GM12878 (cell line): ENCODE measurements around the gene TGFB1. TPM values are rescaled to one million over a fixed set of nuclear protein-coding genes. Genes with fewer than 3 reads are reported as not detected.

Experiments used
- ATAC-seq: fragments of 200-7000 bp; cut with Tn5 transposase; 3 replicates; pipeline ENCODE4 v1.9.1; 2020; ENCODE audit warnings: mild to moderate bottlenecking, moderate library complexity
- BruUV-seq: library from RNA; stranded (reverse); fragments of 400-500 nt; replicated peaks from 2 replicates; lab custom pipeline; 2021; lab: Mats Ljungman, UMichigan
- CTCF ChIA-PET: fragments of 300-600 bp; sonication (Branson Sonifier 250); formaldehyde crosslinking; extraction: SDS; loops from one replicate; lab custom pipeline; 2021; ENCODE audit warnings: inconsistent platforms; lab: Yijun Ruan, JAX
- POLR2A ChIA-PET: fragments of 350-600 bp; formaldehyde crosslinking; extraction: SDS; loops from one replicate; lab custom pipeline; 2021; ENCODE audit warnings: inconsistent platforms; lab: Charles Lee
- RAD21 ChIA-PET: fragments of 300-600 bp; sonication (Branson Sonifier 250); formaldehyde crosslinking; loops from one replicate; lab custom pipeline; 2023; ENCODE audit warnings: antibody characterized with exemption; ENCODE audit not compliant: unreplicated experiment; lab: Charles Lee
- SMC1A ChIA-PET: fragments of 300-600 bp; sonication (Branson Sonifier 250); formaldehyde crosslinking; loops from one replicate; lab custom pipeline; 2023; ENCODE audit not compliant: unreplicated experiment, uncharacterized antibody; lab: Charles Lee
- DNase-seq: peaks from one replicate; pipeline ENCODE4 v3.0.0-alpha.2; 2011; ENCODE audit warnings: low read depth, low spot score
- FAIRE-seq: peaks from 3 replicates; lab custom pipeline; 2011; peaks lifted over from hg19 to GRCh38; lab: Jason Lieb, UNC
- H2AFZ ChIP-seq: 2 replicates; pipeline ENCODE4 v1.6.0; 2011; ENCODE audit warnings: low read depth, low read length, control low read depth; ENCODE audit not compliant: control insufficient read depth
- H3K27ac ChIP-seq: 2 replicates; pipeline ENCODE4 v1.5.1; 2011; ENCODE audit warnings: control low read depth; ENCODE audit not compliant: control insufficient read depth, insufficient read depth
- H3K27me3 ChIP-seq, 2 experiments: replicated peaks in 1 of 2; 2 replicates each; pipeline versions ENCODE4 v1.6.0 to v1.6.1; 2011; ENCODE audit warnings: low read length in 1 of 2; ENCODE audit not compliant: control insufficient read depth in 2 of 2, insufficient read depth in 2 of 2
- H3K36me3 ChIP-seq, 2 experiments: 2 replicates each; pipeline ENCODE4 v1.5.1; 2011; ENCODE audit warnings: low read length in 1 of 2; ENCODE audit not compliant: control insufficient read depth in 2 of 2, insufficient read depth in 2 of 2
- H3K4me1 ChIP-seq: 2 replicates; pipeline ENCODE4 v1.6.1; 2011; ENCODE audit warnings: mild to moderate bottlenecking, low read length, moderate library complexity, mixed read lengths; ENCODE audit not compliant: control insufficient read depth, insufficient read depth
- H3K4me2 ChIP-seq: 2 replicates; pipeline ENCODE4 v1.6.0; 2011; ENCODE audit warnings: control low read depth; ENCODE audit not compliant: control insufficient read depth, insufficient read depth
- H3K4me3 ChIP-seq: fragments of 200-600 bp; sonication (generic); 2 replicates; pipeline ENCODE4 v1.5.1; 2016
- H3K79me2 ChIP-seq: 2 replicates; pipeline ENCODE4 v1.6.0; 2011; ENCODE audit warnings: low read length; ENCODE audit not compliant: control insufficient read depth, insufficient read depth
- H3K9ac ChIP-seq: 2 replicates; pipeline ENCODE4 v1.8.0; 2011; ENCODE audit warnings: low read length, control low read depth, mixed read lengths; ENCODE audit not compliant: control insufficient read depth, insufficient read depth
- H3K9me3 ChIP-seq: replicated peaks from 3 replicates; pipeline ENCODE4 v1.5.1; 2011; ENCODE audit warnings: mild to moderate bottlenecking, low read length; ENCODE audit not compliant: control insufficient read depth, insufficient read depth
- H4K20me1 ChIP-seq: 2 replicates; pipeline ENCODE4 v1.6.0; 2011; ENCODE audit not compliant: control insufficient read depth, insufficient read depth
- ATF3 ChIP-seq: IDR thresholded peaks from 2 replicates; pipeline ENCODE4 v1.6.1; 2011; ENCODE audit warnings: low read depth, mild to moderate bottlenecking, low read length, moderate library complexity, borderline replicate concordance; ENCODE audit errors: extremely low read depth
- BMI1 ChIP-seq: fragments of 450-650 bp; IDR thresholded peaks from 2 replicates; pipeline ENCODE4 v1.6.1; 2016; ENCODE audit warnings: mild to moderate bottlenecking, moderate library complexity, borderline replicate concordance
- KDM1A ChIP-seq: fragments of 200-600 bp; sonication (generic); IDR thresholded peaks from 2 replicates; pipeline ENCODE4 v1.6.1; 2016; ENCODE audit warnings: borderline replicate concordance
- NFYB ChIP-seq: IDR thresholded peaks from 2 replicates; pipeline ENCODE4 v1.6.1; 2011; ENCODE audit warnings: low read depth, mild to moderate bottlenecking, low read length, improper control_type of control experiment, moderate library complexity; ENCODE audit not compliant: insufficient read depth
- PML ChIP-seq: IDR thresholded peaks from 2 replicates; pipeline ENCODE4 v1.6.1; 2012; ENCODE audit warnings: low read length, inconsistent platforms
- RCOR1 ChIP-seq: conservative IDR thresholded peaks from 2 replicates; pipeline ENCODE4 v1.6.1; 2012; ENCODE audit warnings: low read depth, low read length, improper control_type of control experiment
- RELB ChIP-seq: fragments of 450-650 bp; IDR thresholded peaks from 2 replicates; pipeline ENCODE4 v1.6.1; 2017; ENCODE audit warnings: low read depth, mild to moderate bottlenecking, moderate library complexity
- REST ChIP-seq: IDR thresholded peaks from 2 replicates; pipeline ENCODE4 v1.6.1; 2012; ENCODE audit warnings: mild to moderate bottlenecking, low read depth, low read length
- SIX5 ChIP-seq: IDR thresholded peaks from 2 replicates; pipeline ENCODE4 v1.6.1; 2011; ENCODE audit warnings: mild to moderate bottlenecking, low read depth, low read length, moderate library complexity; ENCODE audit not compliant: severe bottlenecking
- SKIL ChIP-seq: fragments of 450-650 bp; IDR thresholded peaks from 2 replicates; pipeline ENCODE4 v1.6.1; 2017; ENCODE audit warnings: mild to moderate bottlenecking, low read depth, inconsistent platforms; ENCODE audit not compliant: poor library complexity, severe bottlenecking
- SPI1 ChIP-seq: IDR thresholded peaks from 2 replicates; pipeline ENCODE4 v1.6.1; 2011; ENCODE audit warnings: low read depth, mild to moderate bottlenecking, low read length, moderate library complexity, borderline replicate concordance; ENCODE audit not compliant: insufficient read depth
- TAF1 ChIP-seq: IDR thresholded peaks from 2 replicates; pipeline ENCODE4 v1.6.1; 2011; ENCODE audit warnings: mild to moderate bottlenecking, low read depth, low read length, borderline replicate concordance
- ZBED1 ChIP-seq: IDR thresholded peaks from 2 replicates; pipeline ENCODE4 v1.6.1; 2016; ENCODE audit warnings: borderline replicate concordance
- ZNF622 ChIP-seq: fragments of 450-650 bp; IDR thresholded peaks from 2 replicates; pipeline ENCODE4 v1.6.1; 2017; ENCODE audit warnings: mild to moderate bottlenecking, inconsistent platforms
- WGBS: methylation state at CpG from one replicate; pipeline ENCODE4 v1.1.6; 2016; ENCODE audit warnings: low lambda C conversion rate; ENCODE audit not compliant: insufficient replicate concordance, insufficient coverage; ENCODE audit errors: missing lambda C conversion rate; 5-methylcytosine and 5-hydroxymethylcytosine counted together
- in situ Hi-C: fragments of 300-500 bp; cut with MboI; formaldehyde crosslinking; loops from 9 replicates; pipeline ENCODE4 v1.14.3; 2018; ENCODE audit warnings: mixed read lengths
- intact Hi-C: fragments of 100-400 bp; cut with micrococcal nuclease; formaldehyde crosslinking; loops from one replicate; pipeline ENCODE4 v1.14.2; 2022; ENCODE audit not compliant: unreplicated experiment
- polyA plus RNA-seq, 11 experiments: library from polyadenylated mRNA; depleted of rRNA in 4 of 11; unstranded in 6 of 11; stranded (reverse) in 5 of 11; fragments of >200 nt; fragmentation: Nextera tagmentation in 4 of 11; fragmentation: Illumina TruSeq in 1 of 11; extraction: Ambion mirVana in 4 of 11; extraction: Trizol in 1 of 11; gene quantifications; 1 replicate in 1 of 11; 2 replicates in 10 of 11; pipeline versions ENCODE4 v1.2.1 to v1.2.3, GENCODE V29; 2011 to 2016; ENCODE audit warnings: inconsistent platforms in 2 of 11, missing spikeins in 2 of 11, low read depth in 1 of 11
- total RNA-seq, 4 experiments: library from RNA; depleted of rRNA in 3 of 4; stranded (reverse); fragments of >200 nt in 3 of 4; fragmentation: Illumina TruSeq in 1 of 4; extraction: Trizol in 1 of 4; gene quantifications; 2 replicates each; pipeline versions ENCODE4 v1.2.1 to v1.2.3, GENCODE V29; 2013 to 2021

Gene TGFB1
- total and polyA plus RNA-seq, 10 of the 15 experiments (the other 5 are each of a cell fraction or from before 2014, with no cell fraction given): 0.23 to 120 (median 10.9) TPM

- intact Hi-C loops: loop anchor here (5.0 kb wide), 1 partner anchor 42 kb away; the partner anchor contains the start of gene TGFB1
- ChIA-PET SMC1A (interaction anchor here (0.7 to 4.0 kb wide), 6 partner anchors 9 to 106 kb away, joined by 3 to 34 read pairs (median 4); partner anchors contain the start of gene HNRNPUL1), RAD21 (interaction anchor here (0.9 to 4.8 kb wide), 3 partner anchors 46 to 239 kb away, joined by 3 to 42 read pairs (median 8); partner anchors contain the start of genes B9D2 and HNRNPUL1), CTCF (interaction anchor here (1.4 to 7.2 kb wide), 4 partner anchors 42 to 107 kb away, joined by 3 to 84 read pairs (median 28); partner anchors contain the start of gene HNRNPUL1), POLR2A (interaction anchor here (0.5 to 1.1 kb wide), 4 partner anchors 42 to 532 kb away, joined by 3 to 13 read pairs (median 4); partner anchors contain the start of gene RAB4B)
- Histone ChIP-seq H2AFZ (peak within 1 kb of the TSS; percentile 92), H3K27ac (peak within 1 kb of the TSS; percentile 97), H3K9ac (peak within 1 kb of the TSS; percentile 99), H3K9me3 (no peaks in the 10 kb centered on the region), H4K20me1 (no peaks in the 10 kb centered on the region), H3K27me3 (no peaks in the 10 kb centered on the region), H3K4me1 (peaks cover 35% of the 10 kb centered on the region), H3K79me2 (peaks cover 35% of the 10 kb centered on the region), H3K36me3 (peaks cover 16% of the 10 kb centered on the region in 2 experiments), H3K4me2 (peak within 1 kb of the TSS; percentile 92), H3K4me3 (peak within 1 kb of the TSS; percentile 98)
- DNase-seq (peak; percentile 68), ATAC-seq (peak; percentile 81), FAIRE-seq (no peak)
- WGBS: under 1% methylated on average over 46 of the region's 47 CpGs
- in situ Hi-C loops: loop anchor here (5.0 kb wide), 1 partner anchor 108 kb away; no protein-coding TSS in a partner anchor
- TSS peak; percentile 77 for BruUV-seq
- TF ChIP-seq KDM1A (no peak), NFYB (no peak), PML (peak; percentile 89; the same call in 1 of the 2 replicates), RCOR1 (no peak), ZBED1 (no peak; the same call in 1 of the 2 replicates), ATF3 (no peak), TAF1 (no peak), SKIL (peak; percentile 73), SIX5 (no peak), REST (no peak), SPI1 (0 out of 2 replicates have a peak, but pooled peaks have one; percentile 15), BMI1 (no peak), ZNF622 (no peak), RELB (peak; percentile 97)
These were observed 43.5 kb downstream of the TGFB1 start, which contains the start of gene CCDC97 for GRCh38 chr19:41310033-41310831. Gene CCDC97 (plus strand): TSS chr19:41310172. CDS start chr19:41310311, 139 bp downstream.
